HepG2 (cell line): Measurements from ENCODE around the gene FBXO4. TPM values are rescaled to one million over a fixed set of nuclear protein-coding genes. Genes with fewer than 3 reads are reported as not detected.

Experiments used
- ATAC-seq: fragments of 200-7000 bp; cut with Tn5 transposase; 3 replicates; pipeline ENCODE4 v1.9.1; 2020; ENCODE audit warnings: mild to moderate bottlenecking, moderate library complexity
- BruUV-seq: library from RNA; stranded (reverse); fragments of 400-500 nt; replicated peaks from 2 replicates; lab custom pipeline; 2021; lab: Mats Ljungman, UMichigan
- CTCF ChIA-PET: fragments of 300-600 bp; formaldehyde crosslinking; extraction: SDS; loops from one replicate; lab custom pipeline; 2021; ENCODE audit warnings: low total read pairs, inconsistent platforms, low intra/inter-chr PET ratio; lab: Yijun Ruan, JAX
- POLR2A ChIA-PET: fragments of 350-600 bp; sonication (Branson Sonifier 250); formaldehyde crosslinking; loops from one replicate; lab custom pipeline; 2020; ENCODE audit warnings: antibody characterized with exemption, inconsistent platforms; lab: Yijun Ruan, JAX
- DNase-seq: peaks from one replicate; pipeline ENCODE4 v3.0.0-alpha.2; 2015; ENCODE audit warnings: low spot score
- FAIRE-seq: peaks from 3 replicates; lab custom pipeline; 2011; peaks lifted over from hg19 to GRCh38; lab: Jason Lieb, UNC
- H2AFZ ChIP-seq: one replicate; pipeline ENCODE4 v1.6.1; 2011; ENCODE audit warnings: low read length, inconsistent platforms
- H3K27ac ChIP-seq: fragments of 300-600 bp; 3 replicates; pipeline ENCODE4 v1.8.0; 2011; ENCODE audit warnings: mixed run types, mild to moderate bottlenecking, mixed read lengths, low read length, inconsistent platforms; ENCODE audit not compliant: insufficient read depth; ENCODE audit errors: extremely low read length
- H3K27me3 ChIP-seq, 2 experiments: fragments of 200-600 bp in 1 of 2; 2 replicates in 1 of 2; 3 replicates in 1 of 2; pipeline versions ENCODE4 v1.6.0 to v1.8.0; 2011; ENCODE audit warnings: low read length in 2 of 2, mild to moderate bottlenecking in 2 of 2, moderate library complexity in 2 of 2, inconsistent platforms in 1 of 2; ENCODE audit not compliant: insufficient read depth in 2 of 2, control insufficient read depth in 1 of 2
- H3K36me3 ChIP-seq, 2 experiments: fragments of 200-600 bp in 1 of 2; replicated peaks in 1 of 2; 2 replicates in 1 of 2; 3 replicates in 1 of 2; pipeline versions ENCODE4 v1.5.1 to v1.8.0; 2011; ENCODE audit warnings: low read length in 2 of 2, inconsistent platforms in 1 of 2; ENCODE audit not compliant: insufficient read depth in 2 of 2, control insufficient read depth in 1 of 2
- H3K4me1 ChIP-seq: 2 replicates; pipeline ENCODE4 v1.5.1; 2012; ENCODE audit warnings: low read length, inconsistent platforms; ENCODE audit not compliant: insufficient read depth
- H3K4me2 ChIP-seq: 2 replicates; pipeline ENCODE4 v1.6.0; 2011; ENCODE audit warnings: low read depth, low read length, inconsistent platforms
- H3K4me3 ChIP-seq, 3 experiments: fragments of 200-600 bp in 1 of 3; sonication (generic), shearing (Covaris generic) in 1 of 3; replicated peaks in 1 of 3; 2 replicates each; pipeline ENCODE4 v1.5.1; 2011 to 2016; ENCODE audit warnings: low read length in 3 of 3, inconsistent platforms in 2 of 3, low read depth in 2 of 3, mild to moderate bottlenecking in 2 of 3, control low read depth in 1 of 3, mixed read lengths in 1 of 3; ENCODE audit not compliant: insufficient read depth in 1 of 3
- H3K79me2 ChIP-seq: one replicate; pipeline ENCODE4 v1.6.1; 2011; ENCODE audit warnings: low read length, inconsistent platforms; ENCODE audit not compliant: insufficient read depth
- H3K9ac ChIP-seq: 2 replicates; pipeline ENCODE4 v1.6.0; 2011; ENCODE audit warnings: mild to moderate bottlenecking, low read depth, low read length, inconsistent platforms; ENCODE audit not compliant: insufficient read depth
- H3K9me3 ChIP-seq: 2 replicates; pipeline ENCODE4 v1.5.1; 2012; ENCODE audit warnings: mild to moderate bottlenecking, low read length
- H4K20me1 ChIP-seq: 2 replicates; pipeline ENCODE4 v1.6.0; 2011; ENCODE audit warnings: inconsistent platforms, mild to moderate bottlenecking, low read length, moderate library complexity; ENCODE audit not compliant: insufficient read depth
- ELF1 ChIP-seq: sonication (generic); formaldehyde crosslinking; IDR thresholded peaks from 2 replicates; pipeline ENCODE4 v1.4.0; 2020; ENCODE audit warnings: missing genetic modification reagents
- GABPB1 ChIP-seq: IDR thresholded peaks from 2 replicates; pipeline ENCODE4 v1.6.1; 2016; ENCODE audit warnings: mild to moderate bottlenecking, missing genetic modification reagents, moderate library complexity, missing compliant biosample characterization
- KLF11 ChIP-seq: IDR thresholded peaks from 2 replicates; pipeline ENCODE4 v1.6.1; 2016; ENCODE audit warnings: missing compliant biosample characterization
- PHB2 ChIP-seq: fragments of 450-650 bp; IDR thresholded peaks from 2 replicates; pipeline ENCODE4 v1.6.1; 2018; ENCODE audit not compliant: partially characterized antibody
- RFX1 ChIP-seq: fragments of 450-650 bp; IDR thresholded peaks from 2 replicates; pipeline ENCODE4 v1.6.1; 2017
- SOX5 ChIP-seq: IDR thresholded peaks from 2 replicates; pipeline ENCODE4 v1.6.1; 2016; ENCODE audit warnings: borderline replicate concordance
- ZBTB21 ChIP-seq: sonication (generic); formaldehyde crosslinking; IDR thresholded peaks from 2 replicates; pipeline ENCODE4 v1.4.0; 2020; ENCODE audit warnings: missing genetic modification reagents
- ZEB1 ChIP-seq: IDR thresholded peaks from 2 replicates; pipeline ENCODE4 v1.6.1; 2012; ENCODE audit warnings: mild to moderate bottlenecking, low read depth, inconsistent platforms; ENCODE audit not compliant: insufficient replicate concordance
- ZFAT ChIP-seq: sonication (generic); formaldehyde crosslinking; conservative IDR thresholded peaks from 2 replicates; pipeline ENCODE4 v1.8.1; 2023; ENCODE audit warnings: missing genetic modification reagents, inconsistent platforms
- ZNF180 ChIP-seq: sonication (generic); formaldehyde crosslinking; IDR thresholded peaks from 2 replicates; pipeline ENCODE4 v1.4.0; 2020; ENCODE audit warnings: low read depth, missing genetic modification reagents, borderline replicate concordance
- WGBS: methylation state at CpG from one replicate; pipeline ENCODE4 v1.1.6; 2017; ENCODE audit warnings: low lambda C conversion rate; 5-methylcytosine and 5-hydroxymethylcytosine counted together
- in situ Hi-C: cut with HindIII; loops from 2 replicates; pipeline ENCODE4 v1.10.0; 2017; ENCODE audit warnings: low pct_unique_long_range_greater_than_20kb; ENCODE audit not compliant: extremely low pct_ligation_motif_present
- intact Hi-C: fragments of 100-400 bp; cut with micrococcal nuclease; formaldehyde crosslinking; loops from one replicate; pipeline ENCODE4 v1.10.0; 2022; ENCODE audit not compliant: unreplicated experiment
- polyA plus RNA-seq, 8 experiments: library from polyadenylated mRNA; depleted of rRNA in 3 of 8; stranded (reverse) in 7 of 8; unstranded in 1 of 8; fragments of >200 nt; fragmentation: Illumina TruSeq in 4 of 8; extraction: Trizol in 4 of 8; gene quantifications; 2 replicates each; pipeline versions ENCODE4 v1.2.1 to v1.2.3, GENCODE V29; 2011 to 2016; ENCODE audit warnings: low read depth in 4 of 8, missing spikeins in 1 of 8, mixed read lengths in 1 of 8; ENCODE audit not compliant: insufficient read depth in 1 of 8
- total RNA-seq, 5 experiments: library from RNA; depleted of rRNA; stranded (reverse); fragments of >200 nt; fragmentation: Illumina TruSeq; extraction: Trizol; gene quantifications; 2 replicates each; pipeline ENCODE4 v1.2.3, GENCODE V29; 2016; ENCODE audit warnings: low read depth in 1 of 5
- TF ChIP-seq, protein P1 (sequence below): sonication (generic); formaldehyde crosslinking; conservative IDR thresholded peaks from 2 replicates; pipeline ENCODE4 v1.4.0; 2020; ENCODE audit warnings: mild to moderate bottlenecking, missing genetic modification reagents, moderate library complexity
- TF ChIP-seq, protein P2 (sequence below): sonication (generic); formaldehyde crosslinking; IDR thresholded peaks from 2 replicates; pipeline ENCODE4 v1.4.0; 2020; ENCODE audit warnings: mild to moderate bottlenecking, missing genetic modification reagents
- TF ChIP-seq, protein P3 (sequence below): sonication (generic); formaldehyde crosslinking; IDR thresholded peaks from 2 replicates; pipeline ENCODE4 v1.8.1; 2023; ENCODE audit warnings: mild to moderate bottlenecking, moderate library complexity, missing genetic modification reagents
- TF ChIP-seq, protein P4 (sequence below): sonication (generic); formaldehyde crosslinking; IDR thresholded peaks from 2 replicates; pipeline ENCODE4 v1.4.0; 2020; ENCODE audit warnings: missing genetic modification reagents

FBXO4 gene
- total and polyA plus RNA-seq, 2 of the 13 experiments (the other 11 are each of a cell fraction or from before 2014, with no cell fraction given) = 5.2 to 16.4 TPM

DNA sequence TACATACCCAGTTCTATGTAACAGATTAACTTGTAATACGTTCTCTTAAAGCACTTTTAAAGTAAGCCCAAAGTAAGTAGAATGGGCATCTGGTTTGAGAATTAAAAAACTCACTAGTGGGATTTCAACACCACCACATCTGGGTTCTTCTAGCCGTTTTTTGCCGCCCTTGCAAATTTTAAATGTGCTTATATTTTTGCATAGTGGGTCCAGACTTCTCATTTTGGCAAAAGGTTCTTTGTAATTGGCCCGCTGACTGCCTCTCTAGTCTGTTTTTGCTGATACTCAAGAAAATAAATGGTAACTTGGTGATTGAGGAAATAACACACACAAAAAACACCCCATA lies 582 bp upstream of the FBXO4 start:
- H2AFZ ChIP-seq = peak overlapping the region; percentile 99
- no peak for TF ChIP-seq KLF11 (CRISPR knock-in tag)
- TF ChIP-seq SOX5 = no peak
- no peak for TF ChIP-seq ZNF180 (CRISPR knock-in tag)
- no peak for TF ChIP-seq ZEB1
- TF ChIP-seq, protein P1, sequence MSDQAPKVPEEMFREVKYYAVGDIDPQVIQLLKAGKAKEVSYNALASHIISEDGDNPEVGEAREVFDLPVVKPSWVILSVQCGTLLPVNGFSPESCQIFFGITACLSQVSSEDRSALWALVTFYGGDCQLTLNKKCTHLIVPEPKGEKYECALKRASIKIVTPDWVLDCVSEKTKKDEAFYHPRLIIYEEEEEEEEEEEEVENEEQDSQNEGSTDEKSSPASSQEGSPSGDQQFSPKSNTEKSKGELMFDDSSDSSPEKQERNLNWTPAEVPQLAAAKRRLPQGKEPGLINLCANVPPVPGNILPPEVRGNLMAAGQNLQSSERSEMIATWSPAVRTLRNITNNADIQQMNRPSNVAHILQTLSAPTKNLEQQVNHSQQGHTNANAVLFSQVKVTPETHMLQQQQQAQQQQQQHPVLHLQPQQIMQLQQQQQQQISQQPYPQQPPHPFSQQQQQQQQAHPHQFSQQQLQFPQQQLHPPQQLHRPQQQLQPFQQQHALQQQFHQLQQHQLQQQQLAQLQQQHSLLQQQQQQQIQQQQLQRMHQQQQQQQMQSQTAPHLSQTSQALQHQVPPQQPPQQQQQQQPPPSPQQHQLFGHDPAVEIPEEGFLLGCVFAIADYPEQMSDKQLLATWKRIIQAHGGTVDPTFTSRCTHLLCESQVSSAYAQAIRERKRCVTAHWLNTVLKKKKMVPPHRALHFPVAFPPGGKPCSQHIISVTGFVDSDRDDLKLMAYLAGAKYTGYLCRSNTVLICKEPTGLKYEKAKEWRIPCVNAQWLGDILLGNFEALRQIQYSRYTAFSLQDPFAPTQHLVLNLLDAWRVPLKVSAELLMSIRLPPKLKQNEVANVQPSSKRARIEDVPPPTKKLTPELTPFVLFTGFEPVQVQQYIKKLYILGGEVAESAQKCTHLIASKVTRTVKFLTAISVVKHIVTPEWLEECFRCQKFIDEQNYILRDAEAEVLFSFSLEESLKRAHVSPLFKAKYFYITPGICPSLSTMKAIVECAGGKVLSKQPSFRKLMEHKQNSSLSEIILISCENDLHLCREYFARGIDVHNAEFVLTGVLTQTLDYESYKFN (CRISPR knock-in tag) = no peak
- TF ChIP-seq ELF1 (CRISPR knock-in tag) = no peak
- TF ChIP-seq, protein P2, sequence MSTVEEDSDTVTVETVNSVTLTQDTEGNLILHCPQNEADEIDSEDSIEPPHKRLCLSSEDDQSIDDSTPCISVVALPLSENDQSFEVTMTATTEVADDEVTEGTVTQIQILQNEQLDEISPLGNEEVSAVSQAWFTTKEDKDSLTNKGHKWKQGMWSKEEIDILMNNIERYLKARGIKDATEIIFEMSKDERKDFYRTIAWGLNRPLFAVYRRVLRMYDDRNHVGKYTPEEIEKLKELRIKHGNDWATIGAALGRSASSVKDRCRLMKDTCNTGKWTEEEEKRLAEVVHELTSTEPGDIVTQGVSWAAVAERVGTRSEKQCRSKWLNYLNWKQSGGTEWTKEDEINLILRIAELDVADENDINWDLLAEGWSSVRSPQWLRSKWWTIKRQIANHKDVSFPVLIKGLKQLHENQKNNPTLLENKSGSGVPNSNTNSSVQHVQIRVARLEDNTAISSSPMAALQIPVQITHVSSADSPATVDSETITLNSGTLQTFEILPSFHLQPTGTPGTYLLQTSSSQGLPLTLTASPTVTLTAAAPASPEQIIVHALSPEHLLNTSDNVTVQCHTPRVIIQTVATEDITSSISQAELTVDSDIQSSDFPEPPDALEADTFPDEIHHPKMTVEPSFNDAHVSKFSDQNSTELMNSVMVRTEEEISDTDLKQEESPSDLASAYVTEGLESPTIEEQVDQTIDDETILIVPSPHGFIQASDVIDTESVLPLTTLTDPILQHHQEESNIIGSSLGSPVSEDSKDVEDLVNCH (CRISPR knock-in tag) = no peak
- TF ChIP-seq ZFAT (CRISPR knock-in tag) = 0 out of 2 replicates have a peak, but pooled peaks have one; percentile 32
- TF ChIP-seq, protein P3, sequence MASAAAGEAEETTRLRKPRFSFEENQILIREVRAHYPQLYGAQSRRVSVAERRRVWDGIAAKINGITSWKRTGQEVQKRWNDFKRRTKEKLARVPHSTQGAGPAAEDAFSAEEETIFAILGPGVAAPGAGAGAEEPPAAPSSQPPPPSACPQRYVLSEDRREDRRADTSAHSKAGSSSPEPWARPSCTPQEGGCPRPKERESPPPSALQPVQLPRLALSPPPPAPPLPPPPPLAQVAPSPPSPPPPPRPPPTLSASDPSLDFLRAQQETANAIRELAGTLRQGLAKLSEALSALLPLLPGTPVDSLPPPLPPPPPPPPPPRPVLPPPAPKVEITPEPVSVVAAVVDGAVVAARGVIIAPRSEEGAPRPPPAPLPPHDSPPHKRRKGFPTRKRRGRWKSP (CRISPR knock-in tag) = no peak
- TF ChIP-seq RFX1 = no peak
- TF ChIP-seq, protein P4, sequence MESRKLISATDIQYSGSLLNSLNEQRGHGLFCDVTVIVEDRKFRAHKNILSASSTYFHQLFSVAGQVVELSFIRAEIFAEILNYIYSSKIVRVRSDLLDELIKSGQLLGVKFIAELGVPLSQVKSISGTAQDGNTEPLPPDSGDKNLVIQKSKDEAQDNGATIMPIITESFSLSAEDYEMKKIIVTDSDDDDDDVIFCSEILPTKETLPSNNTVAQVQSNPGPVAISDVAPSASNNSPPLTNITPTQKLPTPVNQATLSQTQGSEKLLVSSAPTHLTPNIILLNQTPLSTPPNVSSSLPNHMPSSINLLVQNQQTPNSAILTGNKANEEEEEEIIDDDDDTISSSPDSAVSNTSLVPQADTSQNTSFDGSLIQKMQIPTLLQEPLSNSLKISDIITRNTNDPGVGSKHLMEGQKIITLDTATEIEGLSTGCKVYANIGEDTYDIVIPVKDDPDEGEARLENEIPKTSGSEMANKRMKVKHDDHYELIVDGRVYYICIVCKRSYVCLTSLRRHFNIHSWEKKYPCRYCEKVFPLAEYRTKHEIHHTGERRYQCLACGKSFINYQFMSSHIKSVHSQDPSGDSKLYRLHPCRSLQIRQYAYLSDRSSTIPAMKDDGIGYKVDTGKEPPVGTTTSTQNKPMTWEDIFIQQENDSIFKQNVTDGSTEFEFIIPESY (CRISPR knock-in tag) = no peak
- no peak for TF ChIP-seq ZBTB21 (CRISPR knock-in tag)
- TF ChIP-seq GABPB1 = no peak
- TF ChIP-seq PHB2 = no peak

More for the DNA sequence above, 582 bp upstream of the FBXO4 start:
- peaks cover 45% of the 10 kb centered on the region for H3K4me1 ChIP-seq
- H3K79me2 ChIP-seq = peaks cover 2% of the 10 kb centered on the region
- H4K20me1 ChIP-seq = no peaks in the 10 kb centered on the region
- ChIA-PET POLR2A (interaction anchor here (0.6 to 1.7 kb wide), 3 partner anchors 11 to 20 kb away, joined by 3 to 81 read pairs (median 3); partner anchors contain the start of gene RIMOC1), CTCF (interaction anchor here (1.2 kb wide), 1 partner anchor 68 kb away, joined by 3 read pairs; no protein-coding TSS in a partner anchor)
- H3K36me3 ChIP-seq = peaks cover under 1 to 21% of the 10 kb centered on the region in 2 experiments; a peak in 2 of 5 replicates
- TSS peak; percentile 84 for BruUV-seq
- FAIRE-seq (no peak), ATAC-seq (no peak), DNase-seq (no peak)
- H3K4me2 ChIP-seq = peak overlapping the region; percentile 91
- no peaks in the 10 kb centered on the region for H3K9me3 ChIP-seq
- H3K4me3 ChIP-seq = peak overlapping the region; percentile 67 to 91 (median 82)
- peak overlapping the region; percentile 91 for H3K9ac ChIP-seq
- H3K27me3 ChIP-seq = no peaks in the 10 kb centered on the region; a peak in 1 of 5 replicates
- in situ Hi-C loops = no loop called here
- WGBS = 72% methylated on average over 4 of the region's 4 CpGs
- H3K27ac ChIP-seq = peak overlapping the region; percentile 79
- intact Hi-C loops = loop anchor here (2.0 kb wide), 1 partner anchor 132 kb away; no protein-coding TSS in a partner anchor
